HCT116 (cell line): ENCODE results near the gene ARNT2. TPM values are rescaled to one million over a fixed set of nuclear protein-coding genes. Genes with fewer than 3 reads are reported as not detected.

Source experiments
- ATAC-seq: fragments of 200-7000 bp; cut with Tn5 transposase; 2 replicates; pipeline ENCODE4 v1.9.1; 2020; ENCODE audit warnings: mild to moderate bottlenecking, moderate library complexity
- BruUV-seq: library from RNA; stranded (reverse); fragments of 400-500 nt; replicated peaks from 2 replicates; lab custom pipeline; 2021; lab: Mats Ljungman, UMichigan
- CTCF ChIA-PET: fragments of 300-600 bp; sonication (Branson Sonifier 250); formaldehyde crosslinking; loops from one replicate; lab custom pipeline; 2021; ENCODE audit warnings: antibody characterized with exemption; lab: Charles Lee
- POLR2A ChIA-PET: fragments of 300-600, 350-600 bp; sonication (Branson Sonifier 250); formaldehyde crosslinking; loops from one replicate; lab custom pipeline; 2021; ENCODE audit warnings: antibody characterized with exemption; lab: Charles Lee
- RAD21 ChIA-PET, 2 experiments: fragments of 300-600 bp; sonication (Branson Sonifier 250); formaldehyde crosslinking; loops; one replicate each; lab custom pipeline; 2023; ENCODE audit warnings: low total read pairs in 2 of 2; ENCODE audit not compliant: uncharacterized antibody in 2 of 2, unreplicated experiment in 2 of 2, low non-redundant PET in 1 of 2; lab: Charles Lee
- DNase-seq: peaks from one replicate; pipeline ENCODE4 v3.0.0-alpha.2; 2010; ENCODE audit warnings: low read depth, low spot score
- H2AFZ ChIP-seq: fragments of 200-600 bp; shearing (Covaris generic), sonication (generic); 2 replicates; pipeline ENCODE4 v1.6.1; 2017; ENCODE audit warnings: low read depth, mixed run types, mixed read lengths, antibody characterized with exemption, low read length; ENCODE audit not compliant: poor library complexity, severe bottlenecking
- H3K27ac ChIP-seq: 2 replicates; pipeline ENCODE4 v1.5.1; 2012; ENCODE audit warnings: low read depth, low read length
- H3K27me3 ChIP-seq: fragments of 200-600 bp; sonication (generic); 2 replicates; pipeline ENCODE4 v1.6.1; 2016; ENCODE audit warnings: mixed run types, low read length, mixed read lengths; ENCODE audit not compliant: insufficient read depth
- H3K36me3 ChIP-seq, 2 experiments: fragments of 200-500 bp in 1 of 2; fragments of 200-600 bp in 1 of 2; sonication (Bioruptor generic) in 1 of 2; sonication (generic) in 1 of 2; 2 replicates each; pipeline versions ENCODE4 v1.5.1 to v1.6.1; 2014 to 2016; ENCODE audit warnings: low read length in 2 of 2, inconsistent platforms in 1 of 2, mixed read lengths in 1 of 2, mixed run types in 1 of 2; ENCODE audit not compliant: insufficient read depth in 2 of 2, control insufficient read depth in 1 of 2
- H3K4me1 ChIP-seq, 2 experiments: fragments of 200-600 bp in 1 of 2; sonication (generic) in 1 of 2; 2 replicates each; pipeline versions ENCODE4 v1.5.1 to v1.6.1; 2012 to 2017; ENCODE audit warnings: low read length in 2 of 2, inconsistent platforms in 1 of 2, mild to moderate bottlenecking in 1 of 2, mixed read lengths in 1 of 2, mixed run types in 1 of 2, moderate library complexity in 1 of 2; ENCODE audit not compliant: insufficient read depth in 2 of 2, control insufficient read depth in 1 of 2
- H3K4me2 ChIP-seq: fragments of 200-600 bp; sonication (generic); 2 replicates; pipeline ENCODE4 v1.6.1; 2017; ENCODE audit warnings: mixed run types, low read length, mixed read lengths
- H3K4me3 ChIP-seq, 2 experiments: fragments of 200-600 bp in 1 of 2; sonication (generic) in 1 of 2; replicated peaks in 1 of 2; 2 replicates each; pipeline ENCODE4 v1.5.1; 2011 to 2016; ENCODE audit warnings: low read length in 2 of 2, control low read depth in 1 of 2, low read depth in 1 of 2, mild to moderate bottlenecking in 1 of 2, mixed read lengths in 1 of 2, mixed run types in 1 of 2
- H3K79me2 ChIP-seq: fragments of 200-600 bp; sonication (generic); 2 replicates; pipeline ENCODE4 v1.6.1; 2017; ENCODE audit warnings: mild to moderate bottlenecking, mixed run types, low read length, moderate library complexity, mixed read lengths; ENCODE audit not compliant: insufficient read depth
- H3K9ac ChIP-seq: fragments of 200-600 bp; sonication (generic); 2 replicates; pipeline ENCODE4 v1.6.1; 2016; ENCODE audit warnings: low read length, mixed read lengths
- H3K9me2 ChIP-seq: fragments of 200-600 bp; sonication (generic), shearing (Covaris generic); 2 replicates; pipeline ENCODE4 v1.6.1; 2017; ENCODE audit warnings: mixed run types, mild to moderate bottlenecking, moderate library complexity; ENCODE audit not compliant: insufficient read depth
- H3K9me3 ChIP-seq, 2 experiments: fragments of 200-500 bp in 1 of 2; fragments of 200-600 bp in 1 of 2; sonication (Bioruptor generic) in 1 of 2; sonication (generic) in 1 of 2; 2 replicates each; pipeline ENCODE4 v1.6.1; 2014 to 2017; ENCODE audit warnings: low read length in 2 of 2, mixed read lengths in 2 of 2, inconsistent platforms in 1 of 2, low read depth in 1 of 2, mild to moderate bottlenecking in 1 of 2, mixed run types in 1 of 2, moderate library complexity in 1 of 2; ENCODE audit not compliant: control insufficient read depth in 1 of 2, insufficient read depth in 1 of 2
- H4K20me1 ChIP-seq: fragments of 200-600 bp; sonication (generic), shearing (Covaris generic); 2 replicates; pipeline ENCODE4 v1.6.1; 2017; ENCODE audit warnings: mixed run types, mild to moderate bottlenecking, moderate library complexity; ENCODE audit not compliant: insufficient read depth
- CTCF ChIP-seq, 3 experiments: fragments of 200-600 bp in 1 of 3; sonication (generic) in 1 of 3; IDR thresholded peaks in 2 of 3; conservative IDR thresholded peaks in 1 of 3; 2 replicates each; pipeline ENCODE4 v1.5.1; 2012 to 2017; ENCODE audit warnings: low read depth in 2 of 3, low read length in 2 of 3, antibody characterized with exemption in 1 of 3, borderline replicate concordance in 1 of 3, control low read depth in 1 of 3, mild to moderate bottlenecking in 1 of 3, mixed read lengths in 1 of 3, mixed run types in 1 of 3, moderate library complexity in 1 of 3; ENCODE audit not compliant: insufficient read depth in 1 of 3
- EGR1 ChIP-seq: IDR thresholded peaks from 2 replicates; pipeline ENCODE4 v1.6.1; 2012; ENCODE audit warnings: low read depth
- EZH2phosphoT487 ChIP-seq: fragments of 200-600 bp; IDR thresholded peaks from 2 replicates; pipeline ENCODE4 v1.6.1; 2018; ENCODE audit warnings: antibody characterized with exemption, borderline replicate concordance
- FOSL1 ChIP-seq: IDR thresholded peaks from 2 replicates; pipeline ENCODE4 v1.6.1; 2012; ENCODE audit warnings: low read depth
- JUND ChIP-seq: IDR thresholded peaks from 2 replicates; pipeline ENCODE4 v1.6.1; 2012
- POLR2A ChIP-seq: IDR thresholded peaks from 2 replicates; pipeline ENCODE4 v1.7.0; 2011; ENCODE audit warnings: borderline replicate concordance; ENCODE audit not compliant: insufficient read depth, insufficient read length; ENCODE audit errors: extremely low read depth
- POLR2AphosphoS5 ChIP-seq: IDR thresholded peaks from 2 replicates; pipeline ENCODE4 v1.6.1; 2011; ENCODE audit warnings: mild to moderate bottlenecking, low read depth, low read length, moderate library complexity
- REST ChIP-seq: IDR thresholded peaks from 2 replicates; pipeline ENCODE4 v1.6.1; 2012; ENCODE audit warnings: low read depth
- SIN3A ChIP-seq: IDR thresholded peaks from 2 replicates; pipeline ENCODE4 v1.6.1; 2012; ENCODE audit warnings: low read depth
- TCF7L2 ChIP-seq: IDR thresholded peaks from 2 replicates; pipeline ENCODE4 v1.7.0; 2011; ENCODE audit warnings: borderline replicate concordance, inconsistent platforms; ENCODE audit not compliant: insufficient read depth, insufficient read length; ENCODE audit errors: extremely low read depth
- YY1 ChIP-seq: IDR thresholded peaks from 2 replicates; pipeline ENCODE4 v1.6.1; 2011; ENCODE audit warnings: low read length, low read depth, moderate library complexity, mild to moderate bottlenecking; ENCODE audit not compliant: insufficient replicate concordance; ENCODE audit errors: extremely low read depth
- ZBTB33 ChIP-seq: IDR thresholded peaks from 2 replicates; pipeline ENCODE4 v1.6.1; 2011; ENCODE audit warnings: mild to moderate bottlenecking, low read length, moderate library complexity; ENCODE audit not compliant: insufficient replicate concordance; ENCODE audit errors: extremely low read depth
- ZNF274 ChIP-seq: fragments of 200-500 bp; sonication (Bioruptor generic); IDR thresholded peaks from 2 replicates; pipeline ENCODE4 v1.6.1; 2014; ENCODE audit warnings: mild to moderate bottlenecking, low read depth, low read length, inconsistent platforms
- intact Hi-C: fragments of 100-400 bp; cut with micrococcal nuclease; formaldehyde crosslinking; loops from 2 replicates; pipeline ENCODE4 v1.10.0; 2022
- total RNA-seq: library from RNA; stranded (reverse); gene quantifications from one replicate; pipeline ENCODE4 v1.2.1, GENCODE V29; 2021; ENCODE audit not compliant: unreplicated experiment

The ARNT2 gene
- total RNA-seq, 1 experiment from 2014 or later, result 3.0 TPM

- DNase-seq (no peak), ATAC-seq (no peak)
- CTCF ChIA-PET, result interaction anchor here (1.1 kb wide), 1 partner anchor 32 kb away, joined by 3 read pairs; no protein-coding TSS in a partner anchor
- TF ChIP-seq JUND (no peak), ZNF274 (no peak), SIN3A (no peak), REST (no peak), FOSL1 (no peak), YY1 (no peak), ZBTB33 (no peak), EZH2phosphoT487 (no peak), EGR1 (no peak), POLR2A (no peak), POLR2AphosphoS5 (no peak), CTCF (IDR thresholded peaks at IDR 0.05 in 2 of 3, conservative IDR thresholded peaks at IDR 0.05 in 1 of 3; ENCODE audit: borderline replicate concordance in 1 of 3, insufficient read depth in 1 of 3, low read depth in 2 of 3, low read length in 2 of 3) (no peak), TCF7L2 (no peak)
- no peak overlapping the region for H3K4me2 ChIP-seq
- POLR2A ChIA-PET, result no interaction called here
- no peak overlapping the region for H3K4me3 ChIP-seq
- no peaks in the 10 kb centered on the region for H4K20me1 ChIP-seq
- no peaks in the 10 kb centered on the region for H3K9me2 ChIP-seq
- no peaks in the 10 kb centered on the region for H3K79me2 ChIP-seq
- H3K27ac ChIP-seq, result no peak overlapping the region
- no TSS peak for BruUV-seq
- H3K9ac ChIP-seq, result no peak overlapping the region
- no peak overlapping the region for H2AFZ ChIP-seq
- no peaks in the 10 kb centered on the region for H3K27me3 ChIP-seq
- intact Hi-C loops, result no loop called here
- RAD21 ChIA-PET, result no interaction called here
- H3K36me3 ChIP-seq, result no peaks in the 10 kb centered on the region
- H3K4me1 ChIP-seq, result peaks cover 3 to 22% of the 10 kb centered on the region in 2 experiments; a peak in 3 of 4 replicates
- H3K9me3 ChIP-seq, result no peaks in the 10 kb centered on the region
Measured at GRCh38 chr15:80599359-80599758, 195.2 kb downstream of the ARNT2 start.
